Head of caudate nucleus (tissue), 42 donors: ENCODE results near the gene GTF2A2.
A peak's percentile ranks its signal among the peaks of the same experiment; 100 is the strongest.
"Not testable (repeated sequence)": the region's sequence is repeated elsewhere in the genome, so short reads cannot be mapped to it uniquely, and the experiment has no call there.

Experiments used
- DNase-seq, 42 donors: peaks; one replicate each; pipeline versions ENCODE4 v3.0.0 to v3.0.0-alpha.2; 2020 to 2021; ENCODE audit warnings: mixed read lengths in 7 of 42
- intact Hi-C: fragments of 100-400 bp; cut with DNase I; formaldehyde crosslinking; loops from one replicate; pipeline ENCODE4 v1.15.0; 2022

Gene GTF2A2

GRCh38 chr15:59656897-59657634, at the start of gene GTF2A2:
Gene GTF2A2 (minus strand): TSS chr15:59657515. CDS start chr15:59652277, 5,238 bp downstream.
- intact Hi-C loops, result no loop called here
- peak; percentile 86 to 98 (median 96) for DNase-seq

- intact Hi-C loops, result no loop called here
- no peak for DNase-seq
These were observed 46.9 kb upstream of the GTF2A2 start for GRCh38 chr15:59703979-59704796.

- DNase-seq, result no peak
- intact Hi-C loops, result no loop called here
These were observed 45.0 kb upstream of the GTF2A2 start for GRCh38 chr15:59702351-59702750.

GRCh38 chr15:59701880-59702279, 44.6 kb upstream of the GTF2A2 start:
- DNase-seq, result no peak
- intact Hi-C loops, result no loop called here

- intact Hi-C loops, result no loop called here
- DNase-seq, result no peak
These were observed 42.6 kb upstream of the GTF2A2 start for GRCh38 chr15:59699810-59700431.

GRCh38 chr15:59698065-59698464, 40.8 kb upstream of the GTF2A2 start:
- intact Hi-C loops, DNase-seq: not testable (repeated sequence)

GRCh38 chr15:59696332-59696731, 39.0 kb upstream of the GTF2A2 start:
- DNase-seq, result no peak
- intact Hi-C loops, result no loop called here

- intact Hi-C loops, result no loop called here
- no peak for DNase-seq
These were observed 37.5 kb upstream of the GTF2A2 start for GRCh38 chr15:59694779-59695178.

GRCh38 chr15:59691194-59691805, 34.0 kb upstream of the GTF2A2 start:
- intact Hi-C loops, result no loop called here
- peak in 23 of 42 donors; percentile 12 to 80 (median 44) for DNase-seq

- intact Hi-C loops, result no loop called here
- peak; percentile 52 to 86 (median 70) for DNase-seq
These were observed 32.4 kb upstream of the GTF2A2 start for GRCh38 chr15:59689626-59690236.

- intact Hi-C loops, result no loop called here
- peak; percentile 91 to 98 (median 96) for DNase-seq
These were observed 31.7 kb upstream of the GTF2A2 start, which contains the start of gene BNIP2 for GRCh38 chr15:59688782-59689625. Gene BNIP2 (minus strand): TSS chr15:59689320. CDS start chr15:59682457, 6,863 bp downstream.

- intact Hi-C loops, result no loop called here
- DNase-seq, result peak in 10 of 42 donors; percentile 8 to 43 (median 16)
These were observed 31.1 kb upstream of the GTF2A2 start for GRCh38 chr15:59688423-59688781.

- intact Hi-C loops, result no loop called here
- DNase-seq, result no peak
These were observed 30.5 kb upstream of the GTF2A2 start for GRCh38 chr15:59687836-59688235.

GRCh38 chr15:59686389-59686788, 29.1 kb upstream of the GTF2A2 start:
- no peak for DNase-seq
- intact Hi-C loops, result no loop called here

GRCh38 chr15:59685737-59686297, 28.5 kb upstream of the GTF2A2 start:
- DNase-seq, result no peak
- intact Hi-C loops, result no loop called here

- intact Hi-C loops, result no loop called here
- DNase-seq, result no peak
These were observed 23.6 kb upstream of the GTF2A2 start for GRCh38 chr15:59680870-59681269.

GRCh38 chr15:59680346-59680745, 23.0 kb upstream of the GTF2A2 start:
- no peak for DNase-seq
- intact Hi-C loops, result no loop called here

GRCh38 chr15:59678620-59679019, 21.3 kb upstream of the GTF2A2 start:
- intact Hi-C loops, result no loop called here

More at GRCh38 chr15:59678620-59679019, 21.3 kb upstream of the GTF2A2 start:
- DNase-seq, result no peak
